ENCODE results near the gene ITSN1. TPM values are rescaled to one million over a fixed set of nuclear protein-coding genes. Genes with fewer than 3 reads are reported as not detected.

Gene ITSN1
- total RNA-seq, 1 experiment from 2014 or later: 50.3 TPM

DNA sequence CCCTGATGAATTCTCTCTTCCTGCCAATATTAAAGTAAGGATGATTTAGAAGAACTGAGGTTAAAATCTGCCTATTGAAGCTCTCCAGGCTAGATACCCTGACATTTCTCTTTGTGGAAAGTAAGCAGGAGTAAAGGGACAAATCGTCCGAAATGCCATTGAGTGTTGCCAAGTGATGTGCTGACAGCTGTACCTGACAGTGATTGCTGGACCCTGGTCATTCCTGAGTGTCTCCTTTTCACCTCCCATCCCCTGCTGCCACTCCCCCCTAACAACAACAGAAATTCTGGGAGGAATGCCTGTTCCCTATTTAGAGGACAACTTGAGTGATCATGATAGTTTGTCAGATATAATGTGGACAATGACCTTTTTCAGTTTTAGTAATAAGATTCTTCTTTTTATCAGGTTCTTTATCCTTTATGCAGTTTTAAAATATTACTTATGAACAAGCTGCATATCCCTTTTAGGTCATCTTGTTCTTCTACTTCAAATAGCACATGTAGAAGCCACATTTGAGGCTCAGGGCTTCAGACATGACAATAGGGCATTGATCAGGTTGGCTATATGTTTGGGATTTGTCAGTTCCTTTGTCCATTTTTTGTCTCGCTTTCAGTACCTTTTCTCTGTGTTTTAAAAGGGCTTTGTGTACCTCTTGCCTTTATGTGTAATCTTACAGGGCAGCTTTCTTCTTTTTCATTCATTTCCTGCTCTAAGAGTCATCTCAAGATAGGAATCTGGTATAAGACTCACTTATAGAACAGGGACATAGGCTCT, 56.0 kb downstream of the ITSN1 start:
- TF ChIP-seq, protein P1, sequence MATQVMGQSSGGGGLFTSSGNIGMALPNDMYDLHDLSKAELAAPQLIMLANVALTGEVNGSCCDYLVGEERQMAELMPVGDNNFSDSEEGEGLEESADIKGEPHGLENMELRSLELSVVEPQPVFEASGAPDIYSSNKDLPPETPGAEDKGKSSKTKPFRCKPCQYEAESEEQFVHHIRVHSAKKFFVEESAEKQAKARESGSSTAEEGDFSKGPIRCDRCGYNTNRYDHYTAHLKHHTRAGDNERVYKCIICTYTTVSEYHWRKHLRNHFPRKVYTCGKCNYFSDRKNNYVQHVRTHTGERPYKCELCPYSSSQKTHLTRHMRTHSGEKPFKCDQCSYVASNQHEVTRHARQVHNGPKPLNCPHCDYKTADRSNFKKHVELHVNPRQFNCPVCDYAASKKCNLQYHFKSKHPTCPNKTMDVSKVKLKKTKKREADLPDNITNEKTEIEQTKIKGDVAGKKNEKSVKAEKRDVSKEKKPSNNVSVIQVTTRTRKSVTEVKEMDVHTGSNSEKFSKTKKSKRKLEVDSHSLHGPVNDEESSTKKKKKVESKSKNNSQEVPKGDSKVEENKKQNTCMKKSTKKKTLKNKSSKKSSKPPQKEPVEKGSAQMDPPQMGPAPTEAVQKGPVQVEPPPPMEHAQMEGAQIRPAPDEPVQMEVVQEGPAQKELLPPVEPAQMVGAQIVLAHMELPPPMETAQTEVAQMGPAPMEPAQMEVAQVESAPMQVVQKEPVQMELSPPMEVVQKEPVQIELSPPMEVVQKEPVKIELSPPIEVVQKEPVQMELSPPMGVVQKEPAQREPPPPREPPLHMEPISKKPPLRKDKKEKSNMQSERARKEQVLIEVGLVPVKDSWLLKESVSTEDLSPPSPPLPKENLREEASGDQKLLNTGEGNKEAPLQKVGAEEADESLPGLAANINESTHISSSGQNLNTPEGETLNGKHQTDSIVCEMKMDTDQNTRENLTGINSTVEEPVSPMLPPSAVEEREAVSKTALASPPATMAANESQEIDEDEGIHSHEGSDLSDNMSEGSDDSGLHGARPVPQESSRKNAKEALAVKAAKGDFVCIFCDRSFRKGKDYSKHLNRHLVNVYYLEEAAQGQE (IDR thresholded peaks at IDR 0.05; ENCODE audit: insufficient read depth in 1 of 2, low read depth in 2 of 2, low read length in 1 of 2): no peak
- TF ChIP-seq, protein P2, sequence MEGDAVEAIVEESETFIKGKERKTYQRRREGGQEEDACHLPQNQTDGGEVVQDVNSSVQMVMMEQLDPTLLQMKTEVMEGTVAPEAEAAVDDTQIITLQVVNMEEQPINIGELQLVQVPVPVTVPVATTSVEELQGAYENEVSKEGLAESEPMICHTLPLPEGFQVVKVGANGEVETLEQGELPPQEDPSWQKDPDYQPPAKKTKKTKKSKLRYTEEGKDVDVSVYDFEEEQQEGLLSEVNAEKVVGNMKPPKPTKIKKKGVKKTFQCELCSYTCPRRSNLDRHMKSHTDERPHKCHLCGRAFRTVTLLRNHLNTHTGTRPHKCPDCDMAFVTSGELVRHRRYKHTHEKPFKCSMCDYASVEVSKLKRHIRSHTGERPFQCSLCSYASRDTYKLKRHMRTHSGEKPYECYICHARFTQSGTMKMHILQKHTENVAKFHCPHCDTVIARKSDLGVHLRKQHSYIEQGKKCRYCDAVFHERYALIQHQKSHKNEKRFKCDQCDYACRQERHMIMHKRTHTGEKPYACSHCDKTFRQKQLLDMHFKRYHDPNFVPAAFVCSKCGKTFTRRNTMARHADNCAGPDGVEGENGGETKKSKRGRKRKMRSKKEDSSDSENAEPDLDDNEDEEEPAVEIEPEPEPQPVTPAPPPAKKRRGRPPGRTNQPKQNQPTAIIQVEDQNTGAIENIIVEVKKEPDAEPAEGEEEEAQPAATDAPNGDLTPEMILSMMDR (IDR thresholded peaks at IDR 0.05): no peak
- no peak for TF ChIP-seq POLR2AphosphoS5 (IDR thresholded peaks at IDR 0.05; ENCODE audit: low read depth, low read length)
- TF ChIP-seq SIN3A (IDR thresholded peaks at IDR 0.05; ENCODE audit: borderline replicate concordance, insufficient read depth, low read depth, low read length): no peak
- TF ChIP-seq TCF7L2 (IDR thresholded peaks at IDR 0.05; ENCODE audit: low read depth, low read length): no peak
- Histone ChIP-seq H3K27ac (ENCODE audit: low read length) (no peak overlapping the region), H3K9me3 (ENCODE audit: control insufficient read depth, insufficient read depth, low read depth, low read length) (no peaks in the 10 kb centered on the region), H3K27me3 (ENCODE audit: control insufficient read depth, insufficient read depth, low read length) (no peaks in the 10 kb centered on the region), H3K4me3 (ENCODE audit: low read depth in 2 of 2, low read length in 2 of 2) (no peak overlapping the region), H3K36me3 (ENCODE audit: control insufficient read depth, insufficient read depth, low read length) (no peaks in the 10 kb centered on the region), H3K4me1 (ENCODE audit: control insufficient read depth, insufficient read depth, low read length) (peaks cover 11% of the 10 kb centered on the region)
- intact Hi-C loops (cut with micrococcal nuclease; ENCODE audit: unreplicated experiment): no loop called here
- in situ Hi-C loops (cut with HindIII; ENCODE audit: low pct_unique_long_range_greater_than_20kb, low sequenced_read_pairs): no loop called here
- BruUV-seq (replicated peaks): no TSS peak
- no peak for ATAC-seq
- no peak for DNase-seq (ENCODE audit: low read depth, low spot score)
- ChIA-PET POLR2A (interaction anchor here (0.5 to 0.6 kb wide), 2 partner anchors 17 to 155 kb away, joined by 4 to 8 read pairs; no protein-coding TSS in a partner anchor), CTCF (no interaction called here)

DNA sequence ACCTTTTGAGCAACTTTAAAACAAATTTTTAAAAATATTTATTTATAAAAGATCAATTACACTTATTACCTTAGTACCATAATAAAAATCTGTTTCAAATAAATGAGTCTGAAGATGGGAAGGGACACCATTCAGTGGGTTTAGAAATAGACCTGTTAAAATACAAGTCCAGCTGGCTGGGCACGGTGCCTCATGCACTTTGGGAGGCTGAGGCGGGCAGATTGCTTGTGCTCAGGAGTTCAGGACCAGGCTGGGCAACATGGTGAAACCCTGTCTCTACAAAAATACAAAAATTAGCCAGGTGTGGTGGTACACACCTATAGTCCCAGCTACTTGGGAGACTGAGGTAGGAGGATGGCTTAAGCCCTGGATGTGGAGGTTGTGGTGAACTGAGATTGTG, 57.0 kb downstream of the ITSN1 start:
- no TSS peak for BruUV-seq (replicated peaks)
- CTCF ChIA-PET: no interaction called here
- in situ Hi-C loops (cut with HindIII; ENCODE audit: low pct_unique_long_range_greater_than_20kb, low sequenced_read_pairs) (no loop called here), intact Hi-C loops (cut with micrococcal nuclease; ENCODE audit: unreplicated experiment) (no loop called here)
- no peak for DNase-seq (ENCODE audit: low read depth, low spot score)
- H3K9me3 ChIP-seq (ENCODE audit: control insufficient read depth, insufficient read depth, low read depth, low read length): no peaks in the 10 kb centered on the region
- no peaks in the 10 kb centered on the region for H3K27me3 ChIP-seq (ENCODE audit: control insufficient read depth, insufficient read depth, low read length)
- H3K36me3 ChIP-seq (ENCODE audit: control insufficient read depth, insufficient read depth, low read length): no peaks in the 10 kb centered on the region
- no peak overlapping the region for H3K27ac ChIP-seq (ENCODE audit: low read length)
- POLR2A ChIA-PET: no interaction called here
- no peak for ATAC-seq
- H3K4me3 ChIP-seq (ENCODE audit: low read depth in 2 of 2, low read length in 2 of 2): no peak overlapping the region
- no peak for TF ChIP-seq POLR2AphosphoS5 (IDR thresholded peaks at IDR 0.05; ENCODE audit: low read depth, low read length)
- TF ChIP-seq, protein P2 (IDR thresholded peaks at IDR 0.05): no peak
- TF ChIP-seq, protein P1 (IDR thresholded peaks at IDR 0.05; ENCODE audit: insufficient read depth in 1 of 2, low read depth in 2 of 2, low read length in 1 of 2): no peak
- no peak for TF ChIP-seq TCF7L2 (IDR thresholded peaks at IDR 0.05; ENCODE audit: low read depth, low read length)
- TF ChIP-seq SIN3A (IDR thresholded peaks at IDR 0.05; ENCODE audit: borderline replicate concordance, insufficient read depth, low read depth, low read length): no peak
- H3K4me1 ChIP-seq (ENCODE audit: control insufficient read depth, insufficient read depth, low read length): peaks cover 14% of the 10 kb centered on the region
